ENCODE data around the gene EDARADD. TPM values are rescaled to one million over a fixed set of nuclear protein-coding genes. Genes with fewer than 3 reads are reported as not detected.

EDARADD gene
- total RNA-seq, 1 experiment from 2014 or later, result 0.30 TPM

DNA sequence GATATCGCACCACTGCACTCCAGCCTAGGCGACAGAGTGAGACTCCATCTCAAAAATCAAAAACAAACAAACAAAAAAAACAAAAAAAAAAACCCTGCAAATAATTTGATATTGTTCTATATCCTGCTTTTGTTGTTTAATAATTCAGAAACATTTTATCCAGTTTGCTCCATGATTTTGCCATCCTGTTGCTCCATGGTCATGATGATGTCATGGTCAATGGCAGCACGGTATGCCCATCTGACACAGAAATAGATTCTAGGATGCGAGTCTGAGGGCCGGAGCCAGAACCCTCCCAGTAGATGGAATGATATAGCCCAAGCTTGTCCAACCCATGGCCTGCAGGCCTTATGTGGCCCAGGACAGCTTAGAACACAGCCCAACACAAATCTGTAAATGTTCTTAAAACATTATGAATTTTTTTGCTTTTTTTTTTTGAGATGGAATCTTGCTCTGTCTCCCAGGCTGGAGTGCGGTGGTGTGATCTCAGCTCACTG is 39.8 kb downstream of the EDARADD start:
- no peak for ATAC-seq
- no peaks in the 10 kb centered on the region for H3K36me3 ChIP-seq (ENCODE audit: control insufficient read depth in 1 of 2, insufficient read depth in 2 of 2, low read length in 2 of 2)
- TF ChIP-seq, protein P1, sequence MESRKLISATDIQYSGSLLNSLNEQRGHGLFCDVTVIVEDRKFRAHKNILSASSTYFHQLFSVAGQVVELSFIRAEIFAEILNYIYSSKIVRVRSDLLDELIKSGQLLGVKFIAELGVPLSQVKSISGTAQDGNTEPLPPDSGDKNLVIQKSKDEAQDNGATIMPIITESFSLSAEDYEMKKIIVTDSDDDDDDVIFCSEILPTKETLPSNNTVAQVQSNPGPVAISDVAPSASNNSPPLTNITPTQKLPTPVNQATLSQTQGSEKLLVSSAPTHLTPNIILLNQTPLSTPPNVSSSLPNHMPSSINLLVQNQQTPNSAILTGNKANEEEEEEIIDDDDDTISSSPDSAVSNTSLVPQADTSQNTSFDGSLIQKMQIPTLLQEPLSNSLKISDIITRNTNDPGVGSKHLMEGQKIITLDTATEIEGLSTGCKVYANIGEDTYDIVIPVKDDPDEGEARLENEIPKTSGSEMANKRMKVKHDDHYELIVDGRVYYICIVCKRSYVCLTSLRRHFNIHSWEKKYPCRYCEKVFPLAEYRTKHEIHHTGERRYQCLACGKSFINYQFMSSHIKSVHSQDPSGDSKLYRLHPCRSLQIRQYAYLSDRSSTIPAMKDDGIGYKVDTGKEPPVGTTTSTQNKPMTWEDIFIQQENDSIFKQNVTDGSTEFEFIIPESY (IDR thresholded peaks at IDR 0.05; ENCODE audit: extremely low read depth, insufficient replicate concordance, low read length), result no peak
- TF ChIP-seq, protein P2, sequence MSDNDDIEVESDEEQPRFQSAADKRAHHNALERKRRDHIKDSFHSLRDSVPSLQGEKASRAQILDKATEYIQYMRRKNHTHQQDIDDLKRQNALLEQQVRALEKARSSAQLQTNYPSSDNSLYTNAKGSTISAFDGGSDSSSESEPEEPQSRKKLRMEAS (IDR thresholded peaks at IDR 0.05), result no peak
- no peak for TF ChIP-seq CEBPB (IDR thresholded peaks at IDR 0.05; ENCODE audit: low read depth)
- no peak for TF ChIP-seq POLR2A (IDR thresholded peaks at IDR 0.05; ENCODE audit: borderline replicate concordance, extremely low read depth, insufficient read depth, insufficient read length)
- no peak for TF ChIP-seq SIN3A (IDR thresholded peaks at IDR 0.05; ENCODE audit: low read depth)
- no peak for TF ChIP-seq YY1 (IDR thresholded peaks at IDR 0.05; ENCODE audit: extremely low read depth, insufficient replicate concordance, low read depth, low read length)
- no peak for TF ChIP-seq EZH2phosphoT487 (IDR thresholded peaks at IDR 0.05; ENCODE audit: borderline replicate concordance)
- TF ChIP-seq, protein P3, sequence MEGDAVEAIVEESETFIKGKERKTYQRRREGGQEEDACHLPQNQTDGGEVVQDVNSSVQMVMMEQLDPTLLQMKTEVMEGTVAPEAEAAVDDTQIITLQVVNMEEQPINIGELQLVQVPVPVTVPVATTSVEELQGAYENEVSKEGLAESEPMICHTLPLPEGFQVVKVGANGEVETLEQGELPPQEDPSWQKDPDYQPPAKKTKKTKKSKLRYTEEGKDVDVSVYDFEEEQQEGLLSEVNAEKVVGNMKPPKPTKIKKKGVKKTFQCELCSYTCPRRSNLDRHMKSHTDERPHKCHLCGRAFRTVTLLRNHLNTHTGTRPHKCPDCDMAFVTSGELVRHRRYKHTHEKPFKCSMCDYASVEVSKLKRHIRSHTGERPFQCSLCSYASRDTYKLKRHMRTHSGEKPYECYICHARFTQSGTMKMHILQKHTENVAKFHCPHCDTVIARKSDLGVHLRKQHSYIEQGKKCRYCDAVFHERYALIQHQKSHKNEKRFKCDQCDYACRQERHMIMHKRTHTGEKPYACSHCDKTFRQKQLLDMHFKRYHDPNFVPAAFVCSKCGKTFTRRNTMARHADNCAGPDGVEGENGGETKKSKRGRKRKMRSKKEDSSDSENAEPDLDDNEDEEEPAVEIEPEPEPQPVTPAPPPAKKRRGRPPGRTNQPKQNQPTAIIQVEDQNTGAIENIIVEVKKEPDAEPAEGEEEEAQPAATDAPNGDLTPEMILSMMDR (IDR thresholded peaks at IDR 0.05 in 2 of 3, conservative IDR thresholded peaks at IDR 0.05 in 1 of 3; ENCODE audit: borderline replicate concordance in 1 of 3, insufficient read depth in 1 of 3, low read depth in 2 of 3, low read length in 2 of 3), result no peak
- TF ChIP-seq SRF (IDR thresholded peaks at IDR 0.05; ENCODE audit: low read depth), result no peak
- TF ChIP-seq RAD21 (IDR thresholded peaks at IDR 0.05; ENCODE audit: low read depth), result no peak
- no peak for TF ChIP-seq SP1 (IDR thresholded peaks at IDR 0.05; ENCODE audit: low read depth)
- TF ChIP-seq ZNF274 (IDR thresholded peaks at IDR 0.05; ENCODE audit: low read depth, low read length), result no peak
- TF ChIP-seq, protein P4, sequence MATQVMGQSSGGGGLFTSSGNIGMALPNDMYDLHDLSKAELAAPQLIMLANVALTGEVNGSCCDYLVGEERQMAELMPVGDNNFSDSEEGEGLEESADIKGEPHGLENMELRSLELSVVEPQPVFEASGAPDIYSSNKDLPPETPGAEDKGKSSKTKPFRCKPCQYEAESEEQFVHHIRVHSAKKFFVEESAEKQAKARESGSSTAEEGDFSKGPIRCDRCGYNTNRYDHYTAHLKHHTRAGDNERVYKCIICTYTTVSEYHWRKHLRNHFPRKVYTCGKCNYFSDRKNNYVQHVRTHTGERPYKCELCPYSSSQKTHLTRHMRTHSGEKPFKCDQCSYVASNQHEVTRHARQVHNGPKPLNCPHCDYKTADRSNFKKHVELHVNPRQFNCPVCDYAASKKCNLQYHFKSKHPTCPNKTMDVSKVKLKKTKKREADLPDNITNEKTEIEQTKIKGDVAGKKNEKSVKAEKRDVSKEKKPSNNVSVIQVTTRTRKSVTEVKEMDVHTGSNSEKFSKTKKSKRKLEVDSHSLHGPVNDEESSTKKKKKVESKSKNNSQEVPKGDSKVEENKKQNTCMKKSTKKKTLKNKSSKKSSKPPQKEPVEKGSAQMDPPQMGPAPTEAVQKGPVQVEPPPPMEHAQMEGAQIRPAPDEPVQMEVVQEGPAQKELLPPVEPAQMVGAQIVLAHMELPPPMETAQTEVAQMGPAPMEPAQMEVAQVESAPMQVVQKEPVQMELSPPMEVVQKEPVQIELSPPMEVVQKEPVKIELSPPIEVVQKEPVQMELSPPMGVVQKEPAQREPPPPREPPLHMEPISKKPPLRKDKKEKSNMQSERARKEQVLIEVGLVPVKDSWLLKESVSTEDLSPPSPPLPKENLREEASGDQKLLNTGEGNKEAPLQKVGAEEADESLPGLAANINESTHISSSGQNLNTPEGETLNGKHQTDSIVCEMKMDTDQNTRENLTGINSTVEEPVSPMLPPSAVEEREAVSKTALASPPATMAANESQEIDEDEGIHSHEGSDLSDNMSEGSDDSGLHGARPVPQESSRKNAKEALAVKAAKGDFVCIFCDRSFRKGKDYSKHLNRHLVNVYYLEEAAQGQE (IDR thresholded peaks at IDR 0.05; ENCODE audit: low read depth), result no peak
- no peak for TF ChIP-seq ELF1 (IDR thresholded peaks at IDR 0.05; ENCODE audit: borderline replicate concordance, low read depth)
- no peak for TF ChIP-seq JUND (IDR thresholded peaks at IDR 0.05)
- no peak for TF ChIP-seq EGR1 (IDR thresholded peaks at IDR 0.05; ENCODE audit: low read depth)
- TF ChIP-seq FOSL1 (IDR thresholded peaks at IDR 0.05; ENCODE audit: low read depth), result no peak
- TF ChIP-seq, protein P5, sequence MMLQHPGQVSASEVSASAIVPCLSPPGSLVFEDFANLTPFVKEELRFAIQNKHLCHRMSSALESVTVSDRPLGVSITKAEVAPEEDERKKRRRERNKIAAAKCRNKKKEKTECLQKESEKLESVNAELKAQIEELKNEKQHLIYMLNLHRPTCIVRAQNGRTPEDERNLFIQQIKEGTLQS (IDR thresholded peaks at IDR 0.05), result no peak
- TF ChIP-seq EZH2 (IDR thresholded peaks at IDR 0.05), result no peak
- DNase-seq (ENCODE audit: low read depth, low spot score), result no peak
- ChIA-PET CTCF (no interaction called here), POLR2A (no interaction called here), RAD21 (ENCODE audit: low non-redundant PET in 1 of 2, low total read pairs in 2 of 2, uncharacterized antibody in 2 of 2, unreplicated experiment in 2 of 2) (no interaction called here)
- H3K9me2 ChIP-seq (ENCODE audit: insufficient read depth), result no peaks in the 10 kb centered on the region
- H4K20me1 ChIP-seq (ENCODE audit: insufficient read depth), result no peaks in the 10 kb centered on the region
- no peaks in the 10 kb centered on the region for H3K9me3 ChIP-seq (ENCODE audit: control insufficient read depth in 1 of 2, insufficient read depth in 1 of 2, low read depth in 1 of 2, low read length in 2 of 2)
- no peak overlapping the region for H2AFZ ChIP-seq (ENCODE audit: low read depth, low read length, poor library complexity, severe bottlenecking)
- H3K79me2 ChIP-seq (ENCODE audit: insufficient read depth, low read length), result no peaks in the 10 kb centered on the region
- BruUV-seq (replicated peaks), result no TSS peak
- no peaks in the 10 kb centered on the region for H3K4me1 ChIP-seq (ENCODE audit: control insufficient read depth in 1 of 2, insufficient read depth in 2 of 2, low read length in 2 of 2)
- no peak overlapping the region for H3K4me2 ChIP-seq (ENCODE audit: low read length)
- no peak overlapping the region for H3K9ac ChIP-seq (ENCODE audit: low read length)
- intact Hi-C loops (cut with micrococcal nuclease), result no loop called here
- no peaks in the 10 kb centered on the region for H3K27me3 ChIP-seq (ENCODE audit: insufficient read depth, low read length)
- no peak overlapping the region for H3K4me3 ChIP-seq (replicated peaks in 1 of 2; ENCODE audit: low read depth in 1 of 2, low read length in 2 of 2)
- H3K27ac ChIP-seq (ENCODE audit: low read depth, low read length), result no peak overlapping the region

All from HCT116 (cell line).